ENCODE results near the gene MAP3K19.

- no peak for TF ChIP-seq CTCF (IDR thresholded peaks at IDR 0.05; ENCODE audit: poor library complexity)
- TF ChIP-seq EZH2 (IDR thresholded peaks at IDR 0.05; ENCODE audit: borderline replicate concordance) = no peak
- no peak for TF ChIP-seq EZH2phosphoT487 (IDR thresholded peaks at IDR 0.05; ENCODE audit: low read depth, severe bottlenecking, unreplicated experiment)
These were observed 875 bp upstream of the MAP3K19 start for GRCh38 chr2:135048122-135048521.

Data from hepatocyte (in vitro differentiated cells).